ENCODE data around the gene ADGRA1.

DNA sequence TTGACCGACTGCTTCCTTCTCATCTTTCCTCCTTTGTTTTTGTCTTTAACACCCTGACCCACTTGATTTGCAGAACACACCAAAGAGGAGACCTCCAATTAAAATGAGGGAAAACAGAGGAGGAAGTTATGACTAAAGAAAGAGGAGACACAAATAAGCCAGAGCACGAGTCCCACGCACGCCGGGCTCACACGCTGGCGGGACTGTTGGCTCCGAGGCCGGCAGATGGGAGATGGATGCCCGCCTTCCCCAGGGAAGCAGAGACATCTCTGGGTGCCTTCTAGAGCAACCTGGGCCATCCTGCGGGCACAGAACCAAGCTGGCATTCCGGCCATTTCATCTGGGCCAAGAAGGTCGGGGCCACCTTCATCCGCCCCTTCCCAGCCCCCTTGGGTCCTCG lies 5.6 kb downstream of the ADGRA1 start:
- no peak for TF ChIP-seq EZH2phosphoT487 (conservative IDR thresholded peaks at IDR 0.05; ENCODE audit: low read length)
- TF ChIP-seq, protein P1, sequence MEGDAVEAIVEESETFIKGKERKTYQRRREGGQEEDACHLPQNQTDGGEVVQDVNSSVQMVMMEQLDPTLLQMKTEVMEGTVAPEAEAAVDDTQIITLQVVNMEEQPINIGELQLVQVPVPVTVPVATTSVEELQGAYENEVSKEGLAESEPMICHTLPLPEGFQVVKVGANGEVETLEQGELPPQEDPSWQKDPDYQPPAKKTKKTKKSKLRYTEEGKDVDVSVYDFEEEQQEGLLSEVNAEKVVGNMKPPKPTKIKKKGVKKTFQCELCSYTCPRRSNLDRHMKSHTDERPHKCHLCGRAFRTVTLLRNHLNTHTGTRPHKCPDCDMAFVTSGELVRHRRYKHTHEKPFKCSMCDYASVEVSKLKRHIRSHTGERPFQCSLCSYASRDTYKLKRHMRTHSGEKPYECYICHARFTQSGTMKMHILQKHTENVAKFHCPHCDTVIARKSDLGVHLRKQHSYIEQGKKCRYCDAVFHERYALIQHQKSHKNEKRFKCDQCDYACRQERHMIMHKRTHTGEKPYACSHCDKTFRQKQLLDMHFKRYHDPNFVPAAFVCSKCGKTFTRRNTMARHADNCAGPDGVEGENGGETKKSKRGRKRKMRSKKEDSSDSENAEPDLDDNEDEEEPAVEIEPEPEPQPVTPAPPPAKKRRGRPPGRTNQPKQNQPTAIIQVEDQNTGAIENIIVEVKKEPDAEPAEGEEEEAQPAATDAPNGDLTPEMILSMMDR (IDR thresholded peaks at IDR 0.05; ENCODE audit: insufficient read depth, low read length, poor library complexity, severe bottlenecking) = no peak
